Measurements from ENCODE around the gene SDF4. TPM values are rescaled to one million over a fixed set of nuclear protein-coding genes. Genes with fewer than 3 reads are reported as not detected.

SDF4 gene
- total and polyA plus RNA-seq, 2 of the 8 experiments (the other 6 are each of a cell fraction or from before 2014, with no cell fraction given): 45.5 to 75.6 TPM

GRCh38 chr1:1280782-1281481, 49.1 kb upstream of the SDF4 start:
- no peaks in the 10 kb centered on the region for H3K27me3 ChIP-seq (replicated peaks in 1 of 4; ENCODE audit: control insufficient read depth in 3 of 4, extremely low read depth in 1 of 4, insufficient read depth in 3 of 4, low read length in 3 of 4)
- no peaks in the 10 kb centered on the region for H3K79me2 ChIP-seq (ENCODE audit: control insufficient read depth in 1 of 2, insufficient read depth in 2 of 2, low read length in 2 of 2)
- H4K5ac ChIP-seq (ENCODE audit: insufficient read length, low read depth, low read length): no peak overlapping the region
- H3K36me3 ChIP-seq (ENCODE audit: control insufficient read depth in 2 of 4, insufficient read depth in 4 of 4, low read length in 3 of 4): no peaks in the 10 kb centered on the region
- H3K79me1 ChIP-seq (ENCODE audit: low read depth, low read length): no peaks in the 10 kb centered on the region
- ChIA-PET CTCF (ENCODE audit: partially characterized antibody) (interaction anchor here (0.6 to 6.1 kb wide), 5 partner anchors 10 to 278 kb away, joined by 3 to 38 read pairs (median 3); no protein-coding TSS in a partner anchor), POLR2A (ENCODE audit: partially characterized antibody) (interaction anchor here (1.2 kb wide), 1 partner anchor 13 kb away, joined by 3 read pairs; no protein-coding TSS in a partner anchor)
- H3K56ac ChIP-seq (replicated peaks; ENCODE audit: insufficient read length, low read depth, low read length): no peak overlapping the region
- H3K23me2 ChIP-seq (ENCODE audit: low read depth, low read length): no peaks in the 10 kb centered on the region
- DNase-seq (ENCODE audit: low read depth in 1 of 2, low spot score in 2 of 2): no peak
- no peaks in the 10 kb centered on the region for H4K20me1 ChIP-seq (replicated peaks in 1 of 2; ENCODE audit: control insufficient read depth in 1 of 2, insufficient read depth in 2 of 2, low read length in 2 of 2)
- no peak overlapping the region for H3K14ac ChIP-seq (ENCODE audit: insufficient read length)
- peaks cover 0 to 2% (median under 1%) of the 10 kb centered on the region in 4 experiments; a peak in 1 of 7 replicates for H3K4me1 ChIP-seq (replicated peaks in 1 of 4; ENCODE audit: control insufficient read depth in 3 of 4, insufficient read depth in 4 of 4, low read length in 3 of 4)
- no peak overlapping the region for H4K91ac ChIP-seq (replicated peaks; ENCODE audit: insufficient read length, low read length)
- H3K18ac ChIP-seq (ENCODE audit: extremely low read depth, low read length): no peak overlapping the region
- H3K27ac ChIP-seq (ENCODE audit: low read depth, low read length): no peak overlapping the region
- no peak overlapping the region for H3K4ac ChIP-seq (replicated peaks; ENCODE audit: insufficient read length, low read depth, low read length)
- no peak overlapping the region for H2AFZ ChIP-seq (ENCODE audit: low read length)
- no peak overlapping the region for H3K9ac ChIP-seq (replicated peaks in 1 of 4; ENCODE audit: extremely low read depth in 1 of 4, low read depth in 3 of 4, low read length in 3 of 4)
- H3K9me3 ChIP-seq (ENCODE audit: insufficient read depth in 2 of 2, low read depth in 1 of 2, low read length in 1 of 2): no peaks in the 10 kb centered on the region
- H3K4me2 ChIP-seq (ENCODE audit: insufficient read depth in 1 of 2, low read depth in 2 of 2, low read length in 2 of 2): no peak overlapping the region
- no peak overlapping the region for H2BK15ac ChIP-seq (ENCODE audit: low read length)
- no peak overlapping the region for H4K8ac ChIP-seq (ENCODE audit: extremely low read depth, insufficient read depth, low read length)
- 90% methylated on average over 17 of the region's 21 CpGs; no CpG with 5 or more reads in 1 of the 2 experiments for WGBS, 2 experiments (ENCODE audit: extremely low coverage in 1 of 2, insufficient coverage in 1 of 2, insufficient read length in 1 of 2, insufficient replicate concordance in 2 of 2, low coverage in 1 of 2, low lambda C conversion rate in 2 of 2, missing lambda C conversion rate in 1 of 2)
- no peak overlapping the region for H2BK5ac ChIP-seq (ENCODE audit: low read depth, low read length)
- no peak overlapping the region for H2BK12ac ChIP-seq (ENCODE audit: low read depth, low read length)
- FAIRE-seq: no peak
- no peak overlapping the region for H3K4me3 ChIP-seq (ENCODE audit: extremely low read depth in 1 of 4, insufficient read depth in 2 of 4, low read depth in 3 of 4, low read length in 4 of 4)
- no peak overlapping the region for H2AK5ac ChIP-seq (ENCODE audit: low read depth, low read length)
- H2BK20ac ChIP-seq (ENCODE audit: low read length): no peak overlapping the region
- no peak overlapping the region for H3K23ac ChIP-seq (ENCODE audit: insufficient read length)
- no peak overlapping the region for H2BK120ac ChIP-seq (replicated peaks; ENCODE audit: low read depth, low read length)
- no peak for TF ChIP-seq EGR1 (IDR thresholded peaks at IDR 0.05; ENCODE audit: borderline replicate concordance, low read depth, low read length)
- no peak for TF ChIP-seq SIX5 (IDR thresholded peaks at IDR 0.05; ENCODE audit: low read depth, low read length)
- TF ChIP-seq JUN (IDR thresholded peaks at IDR 0.05; ENCODE audit: low read depth, low read length): no peak
- no peak for TF ChIP-seq POU5F1 (IDR thresholded peaks at IDR 0.05; ENCODE audit: low read depth, low read length)
- no peak for TF ChIP-seq EP300 (IDR thresholded peaks at IDR 0.05; ENCODE audit: borderline replicate concordance in 1 of 2, low read depth in 2 of 2, low read length in 2 of 2)
- TF ChIP-seq POLR2AphosphoS5 (IDR thresholded peaks at IDR 0.05; ENCODE audit: low read depth, low read length): no peak
- no peak for TF ChIP-seq ATF2 (IDR thresholded peaks at IDR 0.05; ENCODE audit: low read length)
- no peak for TF ChIP-seq CHD2 (IDR thresholded peaks at IDR 0.05; ENCODE audit: low read length)
- no peak for TF ChIP-seq PHF8 (conservative IDR thresholded peaks at IDR 0.05; ENCODE audit: low read depth, low read length)
- no peak for TF ChIP-seq FOSL1 (IDR thresholded peaks at IDR 0.05; ENCODE audit: insufficient read depth, low read depth, low read length)
- no peak for TF ChIP-seq CEBPB (IDR thresholded peaks at IDR 0.05; ENCODE audit: low read depth, low read length)
- no peak for TF ChIP-seq JUND (IDR thresholded peaks at IDR 0.05; ENCODE audit: low read length)

Measured in H1 (cell line).